ENCODE results near the gene CSF3. TPM values are rescaled to one million over a fixed set of nuclear protein-coding genes. Genes with fewer than 3 reads are reported as not detected.

Gene CSF3
- total and polyA plus RNA-seq, 2 of the 13 experiments (the other 11 are each of a cell fraction or from before 2014, with no cell fraction given), result 0.09 TPM; not detected in 1

GRCh38 chr17:40015998-40016985 is 1.1 kb downstream of the CSF3 start:
- no TSS peak for BruUV-seq (replicated peaks)
- Histone ChIP-seq H3K79me2 (ENCODE audit: insufficient read depth, low read length) (no peaks in the 10 kb centered on the region), H3K4me1 (ENCODE audit: insufficient read depth, low read length) (peaks cover 34% of the 10 kb centered on the region), H3K36me3 (replicated peaks in 1 of 2; ENCODE audit: control insufficient read depth in 1 of 2, insufficient read depth in 2 of 2, low read length in 2 of 2) (peaks cover 12 to 14% of the 10 kb centered on the region in 2 experiments; a peak in 4 of 5 replicates), H4K20me1 (ENCODE audit: insufficient read depth, low read length) (no peaks in the 10 kb centered on the region), H2AFZ (ENCODE audit: low read length) (no peak overlapping the region), H3K4me3 (replicated peaks in 1 of 3; ENCODE audit: insufficient read depth in 1 of 3, low read depth in 2 of 3, low read length in 3 of 3) (no peak overlapping the region), H3K4me2 (ENCODE audit: low read depth, low read length) (no peak overlapping the region), H3K9me3 (ENCODE audit: low read length) (no peaks in the 10 kb centered on the region), H3K27ac (ENCODE audit: extremely low read length, insufficient read depth, low read length) (no peak overlapping the region), H3K9ac (ENCODE audit: insufficient read depth, low read depth, low read length) (no peak overlapping the region), H3K27me3 (ENCODE audit: control insufficient read depth in 1 of 2, insufficient read depth in 2 of 2, low read length in 2 of 2) (no peaks in the 10 kb centered on the region)
- 75% methylated on average over 25 of the region's 26 CpGs for WGBS (ENCODE audit: low lambda C conversion rate)
- ChIA-PET POLR2A (interaction anchor here (0.6 to 2.6 kb wide), 6 partner anchors 59 to 124 kb away, joined by 3 to 14 read pairs (median 8); partner anchors contain the start of genes CASC3 and NR1D1), CTCF (ENCODE audit: low intra/inter-chr PET ratio, low total read pairs) (no interaction called here)
- DNase-seq (ENCODE audit: low spot score) (no peak), ATAC-seq (no peak), FAIRE-seq (no peak)
- in situ Hi-C loops (cut with HindIII; ENCODE audit: extremely low pct_ligation_motif_present, low pct_unique_long_range_greater_than_20kb), result loop anchor here (10.0 kb wide), 1 partner anchor 269 kb away; the partner anchor contains the start of gene CDC6
- peak; percentile 25 for TF ChIP-seq AGO2 (optimal IDR thresholded peaks at IDR 0.05; ENCODE audit: low read depth, low read length)
- no peak for TF ChIP-seq TFAP4 (IDR thresholded peaks at IDR 0.05; ENCODE audit: borderline replicate concordance, low read depth)
- intact Hi-C loops (cut with micrococcal nuclease; ENCODE audit: unreplicated experiment), result loop anchor here (2.0 kb wide), 1 partner anchor 59 kb away; no protein-coding TSS in a partner anchor

GRCh38 chr17:40017422-40018080 is 2.3 kb downstream of the CSF3 start:
- intact Hi-C loops (cut with micrococcal nuclease; ENCODE audit: unreplicated experiment) (no loop called here), in situ Hi-C loops (cut with HindIII; ENCODE audit: extremely low pct_ligation_motif_present, low pct_unique_long_range_greater_than_20kb) (loop anchor here (10.0 kb wide), 1 partner anchor 267 kb away; the partner anchor contains the start of gene CDC6)
- FAIRE-seq (no peak), DNase-seq (ENCODE audit: low spot score) (no peak), ATAC-seq (no peak)
- Histone ChIP-seq H3K9ac (ENCODE audit: insufficient read depth, low read depth, low read length) (no peak overlapping the region), H3K4me1 (ENCODE audit: insufficient read depth, low read length) (peaks cover 34% of the 10 kb centered on the region), H3K9me3 (ENCODE audit: low read length) (no peaks in the 10 kb centered on the region), H3K27me3 (ENCODE audit: control insufficient read depth in 1 of 2, insufficient read depth in 2 of 2, low read length in 2 of 2) (no peaks in the 10 kb centered on the region), H3K79me2 (ENCODE audit: insufficient read depth, low read length) (no peaks in the 10 kb centered on the region), H4K20me1 (ENCODE audit: insufficient read depth, low read length) (no peaks in the 10 kb centered on the region), H3K36me3 (replicated peaks in 1 of 2; ENCODE audit: control insufficient read depth in 1 of 2, insufficient read depth in 2 of 2, low read length in 2 of 2) (peaks cover 21 to 26% of the 10 kb centered on the region in 2 experiments; a peak in 4 of 5 replicates), H2AFZ (ENCODE audit: low read length) (no peak overlapping the region), H3K27ac (ENCODE audit: extremely low read length, insufficient read depth, low read length) (no peak overlapping the region), H3K4me3 (replicated peaks in 1 of 3; ENCODE audit: insufficient read depth in 1 of 3, low read depth in 2 of 3, low read length in 3 of 3) (no peak overlapping the region), H3K4me2 (ENCODE audit: low read depth, low read length) (no peak overlapping the region)
- TF ChIP-seq PRDM10 (CRISPR knock-in tag; IDR thresholded peaks at IDR 0.05; ENCODE audit: low read depth), result no peak
- 0 out of 2 replicates have a peak, but pooled peaks have one; percentile 44 for TF ChIP-seq ZNF263 (CRISPR knock-in tag; IDR thresholded peaks at IDR 0.05)
- TF ChIP-seq TOE1 (CRISPR knock-in tag; IDR thresholded peaks at IDR 0.05), result no peak
- 0 out of 2 replicates have a peak, but pooled peaks have one; percentile 5 for TF ChIP-seq PCBP1 (IDR thresholded peaks at IDR 0.05; ENCODE audit: borderline replicate concordance, low read depth, low read length)
- no TSS peak for BruUV-seq (replicated peaks)
- CTCF ChIA-PET (ENCODE audit: low intra/inter-chr PET ratio, low total read pairs), result no interaction called here
- POLR2A ChIA-PET, result no interaction called here
- whole genome bisulfite sequencing (ENCODE audit: low lambda C conversion rate), result 67% methylated on average over 15 of the region's 15 CpGs

Data from HepG2 (cell line).